HG03039 (cell line): ENCODE measurements around the gene LRRC56.

Experiments
- ATAC-seq: cut with Tn5 transposase; IDR thresholded peaks from one replicate; pipeline ENCODE4 v1.9.1; 2021; ENCODE audit warnings: mild to moderate bottlenecking, moderate library complexity; ENCODE audit not compliant: unreplicated experiment

The LRRC56 gene

GRCh38 chr11:518463-519202 is 18.7 kb upstream of the LRRC56 start:
- ATAC-seq: peak; percentile 61

GRCh38 chr11:520428-521176 is 16.7 kb upstream of the LRRC56 start:
- no peak for ATAC-seq

GRCh38 chr11:521177-521688 is 16.1 kb upstream of the LRRC56 start:
- ATAC-seq: no peak

GRCh38 chr11:526192-526591 is 11.1 kb upstream of the LRRC56 start:
- ATAC-seq: no peak

GRCh38 chr11:528166-528814 is 9.0 kb upstream of the LRRC56 start:
- ATAC-seq: no peak

GRCh38 chr11:528815-529727 is 8.3 kb upstream of the LRRC56 start:
- ATAC-seq: no peak

- ATAC-seq: no peak
These were observed 7.5 kb upstream of the LRRC56 start for GRCh38 chr11:529728-530411.

GRCh38 chr11:530960-531831 is 6.1 kb upstream of the LRRC56 start:
- no peak for ATAC-seq

GRCh38 chr11:531919-532526 is 5.3 kb upstream of the LRRC56 start:
- ATAC-seq: no peak

- no peak for ATAC-seq
These were observed 4.8 kb upstream of the LRRC56 start for GRCh38 chr11:532527-532985.

GRCh38 chr11:532986-533585 is 4.2 kb upstream of the LRRC56 start:
- no peak for ATAC-seq

GRCh38 chr11:533586-534395 is 3.5 kb upstream of the LRRC56 start:
- no peak for ATAC-seq

- peak; percentile 2 for ATAC-seq
These were observed 2.7 kb upstream of the LRRC56 start for GRCh38 chr11:534396-535209.

GRCh38 chr11:535210-535518 is 2.2 kb upstream of the LRRC56 start:
- ATAC-seq: no peak

GRCh38 chr11:535519-536454 is 1.5 kb upstream of the LRRC56 start, which contains the start of gene HRAS:
Gene HRAS (minus strand): TSS chr11:535576.
- peak; percentile 69 for ATAC-seq
